Cerebellar nuclear complex (tissue), 1 donor: Measurements from ENCODE around the gene USP24.

Source experiments
- DNase-seq, 2 experiments: peaks; one replicate each; lab custom pipeline; 2025; lab: John Stamatoyannopoulos, UW

Gene USP24

GRCh38 chr1:55164906-55165305 is 50.3 kb downstream of the USP24 start:
- DNase-seq, result no peak

- no peak for DNase-seq
These were observed 55.6 kb downstream of the USP24 start for GRCh38 chr1:55159571-55159970.

GRCh38 chr1:55156608-55157007 is 58.6 kb downstream of the USP24 start:
- DNase-seq, result no peak

GRCh38 chr1:55156093-55156492 is 59.1 kb downstream of the USP24 start:
- DNase-seq, result no peak

GRCh38 chr1:55155522-55155921 is 59.6 kb downstream of the USP24 start:
- DNase-seq, result no peak

- no peak for DNase-seq
These were observed 60.5 kb downstream of the USP24 start for GRCh38 chr1:55154616-55155015.

- DNase-seq, result no peak
These were observed 62.1 kb downstream of the USP24 start for GRCh38 chr1:55153031-55153430.

- no peak for DNase-seq
These were observed 64.1 kb downstream of the USP24 start for GRCh38 chr1:55150880-55151588.

- no peak for DNase-seq
These were observed 66.5 kb downstream of the USP24 start for GRCh38 chr1:55148676-55149075.

- DNase-seq, result no peak
These were observed 67.6 kb downstream of the USP24 start for GRCh38 chr1:55147524-55147923.

GRCh38 chr1:55146781-55147180 is 68.4 kb downstream of the USP24 start:
- DNase-seq, result no peak

- DNase-seq, result no peak
These were observed 70.3 kb downstream of the USP24 start for GRCh38 chr1:55144886-55145285.

- peak in 1 of 2 experiments; percentile 17 for DNase-seq
These were observed 71.5 kb downstream of the USP24 start for GRCh38 chr1:55143684-55144083.

GRCh38 chr1:55141295-55141893 is 73.8 kb downstream of the USP24 start:
- DNase-seq, result no peak

GRCh38 chr1:55140546-55140983 is 74.6 kb downstream of the USP24 start:
- peak; percentile 31 to 66 for DNase-seq

GRCh38 chr1:55140137-55140536 is 75.0 kb downstream of the USP24 start:
- DNase-seq, result no peak

GRCh38 chr1:55138823-55139222 is 76.3 kb downstream of the USP24 start:
- no peak for DNase-seq

GRCh38 chr1:55134152-55134808 is 80.9 kb downstream of the USP24 start:
- no peak for DNase-seq

- DNase-seq, result no peak
These were observed 83.4 kb downstream of the USP24 start for GRCh38 chr1:55131801-55132200.

- no peak for DNase-seq
These were observed 83.9 kb downstream of the USP24 start for GRCh38 chr1:55131218-55131617.

- no peak for DNase-seq
These were observed 85.9 kb downstream of the USP24 start for GRCh38 chr1:55129194-55129728.

GRCh38 chr1:55128418-55128995 is 86.7 kb downstream of the USP24 start:
- DNase-seq, result no peak
